Stimulated activated CD8-positive, alpha-beta memory T cell treated with anti-CD3 and anti-CD28 coated beads, Interleukin-12 subunit alpha, Interleukin-12 subunit beta, amount 100 ng/mL, for 24 hours (primary cell): Measurements from ENCODE around the gene ADGRD1.

Source experiments
- DNase-seq: peaks from one replicate; pipeline ENCODE4 v3.0.0-alpha.2; 2020; ENCODE audit errors: extremely low read depth

Gene ADGRD1

DNA sequence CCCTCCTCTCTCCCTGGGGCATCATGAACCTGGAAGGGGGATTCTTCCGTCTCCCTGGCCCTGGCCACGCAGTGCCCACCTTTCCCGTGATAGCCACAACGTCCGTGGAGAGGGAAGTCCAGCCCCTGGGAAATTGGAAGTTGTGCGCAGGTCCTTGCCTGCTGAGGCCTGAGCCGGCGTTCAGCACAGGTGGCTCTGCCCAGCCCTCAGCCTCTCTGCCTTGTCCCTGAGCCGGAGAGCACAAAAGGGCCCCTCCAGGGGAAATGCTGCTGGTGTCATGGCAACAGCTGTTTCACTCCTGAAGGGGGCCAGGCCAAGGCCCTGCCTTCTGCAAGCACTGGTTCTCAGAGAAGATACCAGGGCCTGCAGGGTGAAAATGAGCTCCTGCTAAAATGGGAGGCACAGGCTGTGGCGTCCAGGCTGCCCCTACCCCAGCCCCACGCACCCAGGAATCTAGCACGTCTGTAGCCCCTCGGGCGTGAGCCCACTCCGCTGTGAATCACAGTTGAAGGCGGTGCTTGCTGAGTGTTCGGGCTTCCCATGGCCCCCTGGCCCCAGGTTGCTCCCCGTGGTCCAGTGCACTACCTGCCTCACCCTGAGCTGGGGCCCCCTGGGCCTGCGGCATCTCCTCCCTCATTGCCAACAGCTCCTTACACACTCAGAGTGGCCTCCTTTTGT, 149.4 kb downstream of the ADGRD1 start:
- DNase-seq, result no peak

DNA sequence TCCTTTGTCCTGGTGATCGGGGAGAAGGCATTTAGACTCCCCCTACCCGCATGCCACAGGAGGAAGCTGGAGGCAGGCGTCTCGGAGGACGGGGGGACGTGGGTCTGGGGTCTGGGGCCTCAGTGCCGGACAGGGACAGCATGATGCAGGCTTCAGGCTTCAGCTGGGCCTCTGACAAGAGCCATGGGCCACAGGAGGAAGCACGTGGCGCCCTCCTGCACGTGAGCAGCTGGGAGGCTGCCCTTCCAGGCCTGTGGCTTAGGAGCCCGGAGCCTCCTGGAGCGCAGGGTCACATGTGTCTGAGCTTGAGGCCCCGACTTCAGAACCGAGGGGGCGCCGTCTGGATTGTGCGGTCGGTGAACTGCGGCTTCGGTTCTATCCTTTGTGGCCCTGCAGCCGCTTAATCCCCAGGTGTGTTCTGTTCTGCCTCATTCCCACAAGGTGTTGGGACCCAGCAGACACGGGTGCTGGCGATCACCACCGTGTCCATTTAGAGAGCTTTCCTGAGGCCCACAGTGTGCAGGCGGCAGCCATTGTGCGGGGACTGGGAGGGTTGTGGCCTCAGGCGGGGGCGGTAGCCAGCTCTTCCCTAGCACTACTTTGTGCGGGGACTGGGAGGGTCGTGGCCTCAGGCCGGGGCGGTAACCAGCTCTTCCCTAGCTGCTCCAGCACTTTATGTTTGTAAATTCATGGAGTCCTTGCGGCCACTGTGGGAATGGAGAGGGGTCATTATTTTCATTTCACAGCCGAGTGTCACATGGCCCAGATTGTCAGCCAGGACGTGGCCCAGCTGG, 150.2 kb downstream of the ADGRD1 start:
- no peak for DNase-seq

DNA sequence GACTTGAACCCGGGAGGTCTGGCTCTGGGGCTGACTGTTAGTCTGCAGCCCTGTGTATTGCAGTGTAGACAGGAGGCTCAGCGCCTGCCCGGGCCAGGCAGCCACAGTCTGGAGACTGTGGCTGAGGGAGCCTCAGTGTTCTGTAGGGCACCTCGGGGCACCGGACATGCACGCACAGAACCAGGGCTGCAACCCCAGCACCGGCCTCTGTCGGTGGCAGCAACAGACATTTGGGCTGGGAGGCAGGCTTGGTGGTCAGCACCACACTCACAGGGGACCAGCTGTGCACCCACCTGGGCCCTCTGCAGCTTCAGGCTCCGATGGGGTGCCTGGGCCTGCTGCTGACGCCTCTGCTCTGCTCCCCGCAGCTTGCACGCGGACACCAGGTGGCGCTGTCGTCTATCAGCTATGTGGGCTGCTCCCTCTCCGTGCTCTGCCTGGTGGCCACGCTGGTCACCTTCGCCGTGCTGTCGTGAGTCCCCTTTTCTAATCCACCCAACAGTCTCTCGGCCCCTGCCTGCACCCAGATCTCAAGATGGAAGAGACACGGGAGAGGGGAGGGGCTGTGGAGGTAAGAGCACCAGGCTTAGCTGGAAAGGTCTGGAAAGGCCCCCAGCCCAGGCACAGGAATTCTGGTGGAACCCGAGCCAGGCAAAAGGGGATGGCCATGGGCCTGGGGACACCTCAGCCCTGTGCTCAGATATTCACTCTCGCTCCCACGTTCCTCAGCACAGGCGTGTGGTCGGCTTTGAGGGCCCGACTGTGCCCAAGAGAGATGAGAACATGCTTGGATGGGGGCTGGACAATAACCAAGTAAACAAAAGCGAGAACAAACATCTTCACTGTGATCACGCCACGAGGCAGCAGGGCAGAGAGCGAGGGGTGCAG, 151.0 kb downstream of the ADGRD1 start:
- peak; percentile 52 for DNase-seq

DNA sequence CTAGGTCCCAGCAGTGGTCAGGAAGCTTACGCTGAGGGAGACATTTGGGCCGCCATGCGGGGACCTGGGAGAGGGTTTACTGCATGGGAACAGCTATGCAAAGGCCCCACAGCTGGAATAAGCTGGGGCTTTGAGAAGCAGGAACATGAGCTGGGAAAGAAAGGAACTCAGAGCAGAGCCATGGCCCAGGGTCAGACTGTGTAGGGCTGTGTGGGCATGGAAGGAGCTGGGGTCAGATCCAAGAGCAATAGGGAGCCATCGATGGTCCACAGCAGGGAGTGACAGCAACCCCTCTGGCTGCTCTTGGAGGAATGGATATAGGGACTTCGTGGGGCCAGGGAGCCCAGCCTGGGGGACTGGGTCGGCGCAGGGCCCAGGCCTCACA, 151.6 kb downstream of the ADGRD1 start:
- no peak for DNase-seq

DNA sequence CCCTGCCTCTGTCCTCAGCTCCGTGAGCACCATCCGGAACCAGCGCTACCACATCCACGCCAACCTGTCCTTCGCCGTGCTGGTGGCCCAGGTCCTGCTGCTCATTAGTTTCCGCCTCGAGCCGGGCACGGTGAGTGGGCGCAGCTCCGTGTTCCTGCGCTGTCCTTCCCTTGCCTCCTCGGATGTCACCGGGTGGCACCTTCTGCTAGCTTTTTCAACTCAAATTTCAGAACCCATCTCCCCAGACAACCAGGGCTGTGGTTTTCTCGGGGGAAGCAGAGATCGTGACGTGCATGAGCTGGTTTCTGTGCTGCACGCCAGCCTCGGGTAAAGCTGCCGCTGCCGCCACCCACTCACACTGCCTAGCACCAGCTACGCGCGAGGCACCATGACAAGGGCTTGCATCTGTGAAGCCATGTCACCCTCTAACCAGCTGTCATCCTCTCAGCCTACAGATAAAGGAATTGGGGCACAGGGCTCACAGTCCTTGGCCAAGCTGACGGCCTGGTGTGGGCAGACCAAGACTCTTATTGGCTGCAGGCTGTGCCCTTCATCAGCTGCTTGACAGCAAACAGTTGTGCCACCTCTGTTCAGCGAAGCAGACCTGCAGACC, 152.1 kb downstream of the ADGRD1 start:
- DNase-seq, result no peak

DNA sequence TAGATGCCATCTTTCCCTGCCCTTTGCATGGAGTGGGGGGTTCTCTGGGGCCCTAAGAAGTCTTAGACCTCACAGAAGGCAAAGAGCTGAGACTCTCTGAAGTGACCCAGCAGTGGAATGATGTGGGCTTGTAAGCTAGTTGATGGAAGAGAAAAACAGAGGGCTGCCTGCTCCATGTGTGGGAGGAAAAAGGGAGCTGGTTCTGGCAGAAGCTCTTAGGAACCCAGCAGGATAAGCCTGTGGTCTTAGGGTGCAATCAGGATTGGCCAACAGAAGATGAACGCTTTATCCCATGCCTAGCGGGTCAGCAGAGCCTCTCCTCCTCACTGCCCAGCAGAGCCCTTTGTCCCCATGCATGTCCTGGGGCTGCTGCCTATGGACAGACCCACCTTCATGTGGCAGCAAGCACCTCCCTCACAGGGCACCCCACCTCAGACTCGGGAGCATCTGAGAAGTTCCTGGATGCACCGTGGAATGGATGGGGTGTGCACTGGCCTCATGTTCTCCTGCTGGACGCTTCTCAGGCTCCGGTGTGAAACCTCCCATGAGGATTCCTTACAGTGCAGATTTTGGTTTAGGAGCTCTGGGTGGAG, 152.7 kb downstream of the ADGRD1 start:
- no peak for DNase-seq

DNA sequence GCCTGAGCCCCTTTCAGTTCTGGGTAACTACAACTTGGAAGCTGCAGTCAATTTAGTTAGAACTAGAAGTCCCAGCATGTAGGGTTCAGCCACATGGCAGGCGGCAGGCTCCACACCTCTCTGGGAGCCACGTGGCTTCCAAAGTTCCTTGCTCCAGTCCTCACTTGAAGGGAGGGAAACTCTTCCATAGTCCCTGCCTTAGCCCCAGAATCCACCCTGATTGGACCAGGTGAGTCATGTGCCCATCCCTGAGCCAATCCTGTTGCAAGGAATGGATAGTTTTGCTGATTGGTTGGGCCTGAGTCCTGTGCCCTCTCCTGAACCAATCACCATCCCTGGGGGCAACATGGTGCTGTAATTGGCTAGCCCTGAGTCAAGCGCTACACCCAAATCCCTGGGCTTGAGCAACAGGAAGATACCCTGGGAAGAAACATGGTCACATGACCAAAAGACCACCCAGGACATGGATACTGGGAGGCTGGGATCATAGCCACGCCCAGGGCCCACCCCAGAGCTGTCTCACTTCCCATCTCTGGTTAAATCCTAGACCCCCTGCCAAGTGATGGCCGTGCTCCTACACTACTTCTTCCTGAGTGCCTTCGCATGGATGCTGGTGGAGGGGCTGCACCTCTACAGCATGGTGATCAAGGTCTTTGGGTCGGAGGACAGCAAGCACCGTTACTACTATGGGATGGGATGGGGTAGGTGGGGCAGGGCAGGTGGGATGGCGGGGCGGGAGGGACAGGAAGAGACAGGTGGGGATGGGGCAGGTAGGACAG, 154.7 kb downstream of the ADGRD1 start:
- no peak for DNase-seq

DNA sequence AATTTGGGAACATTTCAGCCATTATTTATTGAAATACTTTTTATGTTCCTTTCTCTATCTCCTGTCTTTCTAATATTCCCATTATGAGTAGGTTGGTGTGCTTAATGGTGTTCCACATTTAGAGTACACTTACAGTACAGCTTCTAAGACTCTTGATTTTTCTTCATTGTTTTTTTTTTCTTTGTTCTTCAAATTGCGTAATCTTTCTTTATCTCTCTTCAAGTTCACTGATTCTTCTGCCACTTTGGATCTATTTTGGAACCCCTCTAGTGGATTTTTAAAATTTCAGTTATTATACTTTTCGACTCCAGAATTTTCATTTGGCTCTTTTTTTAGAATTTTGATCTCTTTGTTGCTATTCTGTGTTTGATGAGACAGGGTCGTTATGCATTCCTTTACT, 157.7 kb downstream of the ADGRD1 start:
- no peak for DNase-seq

DNA sequence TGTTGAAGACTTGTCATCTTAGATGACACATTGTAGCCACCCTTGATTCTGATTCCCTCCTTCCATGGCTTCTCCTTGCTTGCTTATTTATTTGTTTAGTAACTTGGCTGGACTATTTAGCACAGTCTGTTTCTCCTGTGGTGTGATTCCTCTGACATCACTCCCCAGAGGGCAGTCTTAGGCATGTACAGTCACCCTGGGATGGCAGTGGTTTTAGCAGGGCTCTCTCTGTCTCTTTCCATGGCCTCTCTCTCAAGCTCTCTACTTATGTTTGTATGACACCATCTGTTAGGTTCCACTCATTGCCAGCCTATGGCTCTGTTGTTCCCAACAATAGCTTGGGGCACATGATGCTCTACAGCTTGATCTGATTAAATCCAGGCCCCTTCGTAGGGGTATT, 158.3 kb downstream of the ADGRD1 start:
- no peak for DNase-seq

DNA sequence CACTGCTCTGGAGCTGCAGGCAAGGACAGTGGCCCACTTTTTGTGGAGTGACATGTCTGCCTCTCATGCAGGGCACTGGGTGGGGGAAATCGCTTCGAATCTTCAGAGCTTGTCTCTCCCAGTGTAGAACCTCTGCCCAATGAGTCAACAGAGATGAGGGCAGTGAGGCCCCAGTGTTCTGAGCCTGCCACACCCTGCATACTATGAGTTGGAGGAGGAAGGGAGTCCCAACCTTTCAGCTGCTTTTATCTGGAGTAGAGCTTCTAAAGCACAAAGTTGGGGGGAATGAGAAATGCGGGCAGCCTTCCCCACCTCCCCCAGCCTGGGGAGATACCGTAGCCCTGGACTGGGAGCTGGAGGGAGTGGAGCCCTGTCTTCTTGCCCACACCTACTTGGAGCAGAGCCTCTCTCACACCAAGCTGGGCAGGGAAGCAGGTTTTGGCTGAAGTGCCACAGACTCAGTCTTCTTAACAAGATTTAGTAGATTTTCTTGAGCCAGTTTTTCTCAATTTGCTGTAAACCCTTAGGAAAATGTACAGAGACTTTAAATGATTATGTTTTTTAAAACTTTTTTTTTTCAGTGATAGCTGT, 159.1 kb downstream of the ADGRD1 start:
- no peak for DNase-seq

DNA sequence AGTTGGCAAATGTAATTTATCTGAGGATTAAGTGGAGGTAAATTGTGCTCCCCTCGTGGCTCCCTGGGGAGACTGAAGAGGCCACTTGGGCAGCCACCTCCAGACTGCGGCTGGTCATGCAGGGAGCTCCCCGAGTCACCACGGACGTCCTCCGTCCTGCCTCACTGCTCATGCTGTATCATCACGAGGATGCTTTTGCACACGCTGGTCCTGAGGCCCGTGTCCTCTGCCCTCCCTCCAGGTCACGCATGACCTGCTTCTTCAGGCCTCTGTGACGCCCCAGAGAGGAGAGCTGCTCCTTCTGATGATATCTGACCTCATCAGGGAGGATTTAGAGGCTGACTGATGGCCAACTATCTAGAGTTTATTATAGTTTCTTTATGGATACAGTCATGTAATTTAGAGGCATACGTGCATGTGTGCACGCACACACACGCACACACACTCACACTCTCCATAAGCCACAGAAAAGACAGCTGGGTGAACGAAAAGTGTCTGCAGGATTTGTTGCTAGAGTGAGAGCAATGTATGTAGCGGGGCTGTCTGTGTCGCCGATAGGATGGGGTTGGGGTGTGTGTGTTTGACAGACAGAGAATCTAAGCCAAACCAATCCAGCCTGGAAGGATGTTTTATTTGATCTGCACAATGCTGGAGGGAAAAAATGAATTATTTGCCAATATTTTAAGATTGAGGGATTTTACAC, 160.0 kb downstream of the ADGRD1 start:
- DNase-seq, result no peak

DNA sequence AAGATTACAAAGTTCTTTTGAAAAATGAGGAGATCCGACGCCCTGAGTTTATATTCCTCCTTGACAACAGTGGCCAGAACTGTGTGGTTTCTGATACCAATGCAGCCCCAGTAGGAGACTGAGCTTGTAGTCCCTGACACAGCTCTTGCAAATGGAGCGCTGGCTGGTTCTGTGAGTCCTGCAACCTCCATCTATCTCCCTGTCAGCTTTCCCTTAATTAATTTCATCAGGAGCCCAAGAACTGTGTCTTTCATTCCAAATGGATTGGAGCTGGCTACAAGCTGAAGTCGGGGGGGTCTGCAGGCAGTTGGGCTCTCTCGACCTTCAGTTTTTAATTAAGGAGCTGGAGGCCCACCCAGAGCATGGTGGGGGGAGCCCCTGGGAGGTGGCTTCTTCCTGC, 160.6 kb downstream of the ADGRD1 start:
- DNase-seq, result no peak

DNA sequence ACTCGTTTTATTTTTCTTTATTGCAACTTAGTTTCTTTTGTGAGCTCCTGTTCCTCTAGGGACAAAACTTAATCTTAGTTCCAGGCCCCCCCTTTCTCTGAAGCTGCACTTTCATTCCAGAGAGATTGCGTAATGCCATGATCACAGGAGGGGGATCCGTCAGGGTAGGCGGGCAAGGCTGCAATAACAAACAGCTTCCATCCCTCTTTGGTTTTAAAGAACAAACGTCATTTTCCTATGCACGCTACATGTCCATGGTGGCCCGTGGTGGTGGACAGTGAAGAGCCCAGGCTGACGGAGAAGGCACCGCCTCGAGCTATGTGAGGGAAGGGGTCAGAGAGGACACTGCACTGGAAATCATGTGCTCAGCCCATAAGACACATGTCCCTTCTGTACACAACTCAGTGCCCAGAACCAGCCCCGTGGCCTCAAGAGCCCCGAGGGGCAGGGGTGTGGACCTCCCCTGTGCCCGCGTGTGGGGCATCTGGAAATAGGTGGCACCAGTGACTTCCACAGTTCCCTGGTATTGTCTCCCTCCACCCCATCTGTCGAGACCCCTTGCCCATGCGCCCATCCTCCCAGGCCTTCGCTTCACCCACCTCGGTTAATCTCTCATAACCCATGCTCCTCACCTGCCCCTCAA, 161.4 kb downstream of the ADGRD1 start:
- no peak for DNase-seq

DNA sequence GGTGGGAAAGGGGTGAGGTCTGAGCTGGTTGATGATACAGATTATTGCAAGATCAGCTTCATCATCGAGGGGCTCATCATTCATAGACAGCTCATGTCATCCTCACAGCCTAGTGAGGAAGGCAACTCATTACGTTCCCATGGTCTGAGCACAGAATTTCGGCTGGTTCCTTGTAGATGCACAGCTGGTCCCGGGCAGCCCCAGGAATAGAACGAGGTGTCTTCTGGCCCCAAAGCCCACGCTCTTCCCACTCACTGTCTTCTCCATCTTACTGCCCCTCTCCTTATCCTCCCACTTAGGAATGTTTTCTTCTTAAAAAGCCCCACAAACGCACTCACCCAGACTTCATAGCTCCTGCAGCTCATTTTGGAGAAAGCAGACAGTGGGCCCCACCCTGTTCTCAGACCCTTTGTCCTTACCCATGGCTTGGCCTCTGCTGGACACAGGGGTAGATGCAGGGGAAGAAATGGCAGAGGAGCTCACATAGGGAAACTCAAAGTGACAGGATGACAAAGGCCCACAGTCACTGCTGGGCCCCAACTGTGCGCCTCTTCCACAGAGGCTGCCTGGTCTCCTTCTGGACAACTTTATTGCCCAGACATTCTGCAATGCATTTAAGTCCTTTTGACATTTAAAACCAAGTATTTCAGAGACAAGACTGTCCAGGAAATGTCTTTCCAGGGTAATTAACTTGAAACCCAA, 162.2 kb downstream of the ADGRD1 start:
- no peak for DNase-seq

DNA sequence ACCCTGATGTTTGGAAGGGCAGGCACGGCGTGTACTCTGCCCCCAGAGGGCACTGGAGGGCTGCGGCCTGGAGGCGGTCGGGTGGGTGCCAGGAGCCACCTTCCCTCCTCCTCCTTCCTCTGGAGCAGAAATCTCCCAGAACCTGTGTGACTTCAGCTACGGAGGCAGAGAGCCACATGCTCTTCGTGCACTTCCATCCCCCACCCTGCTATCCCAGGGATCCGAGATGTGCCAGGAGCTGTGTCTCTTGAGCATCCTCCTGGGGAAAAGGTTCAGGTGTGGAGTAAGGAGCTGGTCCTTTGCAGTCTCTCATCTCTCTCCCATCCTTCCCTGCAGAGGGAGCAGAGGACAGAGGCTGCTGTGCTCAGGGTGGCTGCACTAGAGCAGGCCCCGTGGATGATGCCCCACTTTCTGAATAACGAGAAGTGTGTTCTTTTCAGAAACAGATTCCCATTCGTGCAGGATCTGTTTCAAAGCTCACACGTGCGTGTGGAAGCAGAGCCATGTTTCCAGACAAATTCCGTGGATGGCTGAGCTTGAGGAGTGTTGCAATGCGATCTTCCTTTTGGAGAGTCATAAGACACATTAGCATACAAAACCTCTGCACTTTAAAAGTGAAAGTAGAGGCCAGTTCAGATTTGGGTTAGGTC, 162.9 kb downstream of the ADGRD1 start:
- no peak for DNase-seq

DNA sequence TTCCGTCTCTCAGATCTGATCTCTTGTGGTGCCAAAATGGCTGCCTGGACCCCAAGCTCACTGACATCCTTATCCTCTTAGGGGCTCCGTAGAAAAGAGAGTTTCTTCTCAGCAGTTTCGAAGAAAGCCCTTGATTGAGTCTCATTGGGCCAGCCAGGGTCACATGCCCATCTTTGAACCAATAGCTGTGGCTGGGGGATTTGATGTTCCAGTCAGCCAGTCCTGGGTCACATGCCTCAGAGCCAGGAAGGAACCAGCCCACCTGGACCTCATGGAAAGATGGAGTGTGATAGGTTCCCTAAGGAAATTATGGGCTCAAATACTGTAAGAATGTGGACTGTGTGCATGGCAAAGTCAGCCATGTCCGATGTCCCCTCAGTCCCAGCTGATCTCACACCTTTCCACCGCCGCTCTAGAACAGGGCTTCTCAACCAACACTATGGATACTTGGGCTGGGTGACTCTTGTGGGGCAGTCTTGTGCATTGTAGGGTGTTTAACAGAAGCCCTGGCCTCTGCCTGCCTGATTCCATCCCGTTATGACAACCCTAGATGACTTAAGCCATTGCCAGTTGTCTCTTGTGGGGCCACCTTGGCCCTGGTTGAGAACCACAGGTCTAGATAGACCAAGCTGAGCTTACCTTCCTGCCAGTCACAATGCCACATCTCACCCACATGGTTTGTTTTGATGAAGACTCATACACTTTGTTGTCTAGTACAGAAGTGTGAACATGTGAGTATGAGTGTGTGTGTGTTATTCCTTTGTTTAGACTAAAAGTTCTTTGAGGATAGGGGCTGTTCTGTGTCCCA, 163.9 kb downstream of the ADGRD1 start:
- DNase-seq, result no peak

DNA sequence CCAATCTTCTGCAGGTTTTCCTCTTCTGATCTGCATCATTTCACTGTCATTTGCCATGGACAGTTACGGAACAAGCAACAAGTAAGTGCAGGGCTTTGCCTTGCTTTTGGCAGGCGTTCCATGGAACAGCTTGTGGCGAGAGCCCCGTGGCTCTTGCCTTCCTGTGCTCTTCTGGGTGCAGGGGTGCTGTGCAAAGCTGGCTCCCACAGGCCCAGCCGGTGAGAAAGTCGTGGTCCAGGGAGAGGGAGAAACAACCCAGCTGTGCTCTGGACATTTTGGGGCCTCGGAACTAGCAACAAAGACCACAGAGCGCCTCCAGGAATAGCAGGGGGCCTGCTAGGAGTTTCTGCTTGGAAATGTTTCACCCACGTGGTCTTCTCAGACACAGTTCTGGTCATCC, 164.7 kb downstream of the ADGRD1 start:
- DNase-seq, result no peak
